GM18861 (cell line): ENCODE data around the gene CISTR.
"Not testable (repeated sequence)": the region's sequence is repeated elsewhere in the genome, so short reads cannot be mapped to it uniquely, and the experiment has no call there.

Experiments used
- ATAC-seq: cut with Tn5 transposase; IDR thresholded peaks from one replicate; pipeline ENCODE4 v1.9.1; 2021; ENCODE audit not compliant: unreplicated experiment

Gene CISTR

DNA sequence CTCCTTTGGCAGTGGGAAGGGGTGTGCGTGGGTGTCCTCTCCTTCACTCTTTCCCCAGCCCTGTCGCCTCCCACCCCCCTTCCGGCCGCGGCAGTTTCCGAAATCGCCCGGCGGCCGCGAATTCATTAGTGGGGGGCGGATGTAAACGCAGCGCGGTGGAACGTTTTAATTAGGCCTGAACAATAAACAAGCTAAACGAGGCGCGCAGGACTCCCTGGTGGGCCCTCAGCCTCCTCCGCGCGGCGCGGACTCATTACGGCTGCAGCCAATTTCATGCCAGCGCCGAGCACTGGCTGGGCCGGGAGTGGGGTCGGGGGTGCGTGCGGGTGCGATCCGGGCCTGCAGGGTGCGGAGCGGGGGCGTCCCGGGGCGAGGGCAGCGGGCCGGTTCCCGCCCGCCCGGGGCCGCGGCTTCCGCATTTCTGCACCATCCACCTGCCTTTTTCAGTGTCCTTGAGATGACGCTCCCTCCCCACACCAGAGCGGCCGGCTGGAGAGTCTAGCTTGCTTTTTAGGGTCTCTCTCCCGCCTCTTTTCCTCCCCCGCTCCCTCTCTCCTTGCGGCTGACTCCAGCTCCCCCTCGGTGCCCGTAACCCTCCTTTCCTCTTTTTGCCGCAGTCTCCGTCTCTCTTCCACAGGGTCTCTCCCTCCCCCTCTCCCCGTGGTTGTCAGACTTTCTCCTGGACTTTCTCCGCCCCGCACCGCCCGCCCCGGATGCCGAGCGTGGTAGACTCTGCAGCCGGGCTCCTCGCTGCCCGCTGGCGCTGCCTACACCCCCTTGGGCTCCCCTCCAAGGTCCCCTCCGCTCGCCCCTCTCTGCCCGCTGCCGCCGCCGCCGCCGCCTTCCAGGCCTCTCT is at the start of gene CISTR:
TSS of gene CISTR (minus strand) at position 644 of the 856 bp plus-strand sequence.
- ATAC-seq: no peak

DNA sequence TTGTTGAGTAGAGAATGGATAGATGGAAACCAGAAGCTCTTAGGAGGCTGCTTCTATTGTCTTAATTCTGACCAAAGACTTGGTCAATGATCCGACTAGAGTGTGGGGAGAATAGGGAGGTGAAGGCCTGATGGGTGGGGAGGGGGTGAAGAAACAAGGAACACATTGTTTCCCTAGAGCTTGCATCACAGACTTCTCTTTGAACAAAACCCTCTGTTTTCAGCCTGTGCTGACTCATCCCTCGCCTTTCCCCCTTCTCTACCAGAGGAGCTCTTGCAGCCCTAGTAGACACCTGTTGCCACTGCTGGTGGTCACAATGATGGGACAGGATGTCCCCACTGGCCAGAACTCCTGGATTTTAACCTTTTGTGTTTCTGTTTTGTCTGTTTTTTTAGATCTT is 46.8 kb upstream of the CISTR start:
- no peak for ATAC-seq

DNA sequence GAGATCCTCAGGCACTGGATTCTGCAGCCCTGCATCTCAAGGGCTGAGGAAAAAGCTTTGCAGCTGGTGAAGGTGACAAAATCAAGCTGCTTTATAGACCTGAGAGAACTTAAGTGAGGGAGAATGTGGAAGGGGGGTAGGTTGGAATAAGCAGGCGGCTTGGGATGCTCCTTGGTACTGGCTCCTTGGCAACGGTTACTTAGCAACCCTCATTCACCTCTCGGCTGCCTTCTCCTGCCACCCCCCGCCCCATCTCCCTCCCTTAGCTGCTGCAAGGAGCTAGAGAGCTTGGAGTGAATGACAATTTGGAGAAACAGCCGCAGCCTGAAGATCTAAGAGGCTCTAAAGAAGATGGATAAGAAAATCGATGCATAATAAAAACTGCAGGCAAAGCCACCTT is 44.1 kb upstream of the CISTR start:
- no peak for ATAC-seq

DNA sequence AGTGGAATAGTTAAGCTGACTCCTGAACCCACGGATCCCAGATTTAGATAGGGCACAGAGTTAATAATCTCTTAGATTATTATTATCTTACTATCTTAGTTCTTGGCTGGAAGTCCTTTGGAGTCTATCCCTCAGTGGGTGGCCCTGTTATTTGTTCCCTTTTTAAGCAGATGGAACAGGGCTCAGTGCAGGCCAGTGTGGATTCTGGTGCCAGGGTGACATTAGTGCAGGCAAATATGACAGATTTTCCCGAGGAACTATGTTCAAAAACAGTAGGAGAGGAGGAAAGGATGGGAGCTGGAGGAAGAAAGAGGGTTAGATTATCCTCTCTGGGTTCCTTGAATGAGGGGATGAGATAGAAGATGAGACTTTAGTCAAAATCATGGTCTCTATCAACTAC is 41.4 kb upstream of the CISTR start:
- ATAC-seq: no peak

DNA sequence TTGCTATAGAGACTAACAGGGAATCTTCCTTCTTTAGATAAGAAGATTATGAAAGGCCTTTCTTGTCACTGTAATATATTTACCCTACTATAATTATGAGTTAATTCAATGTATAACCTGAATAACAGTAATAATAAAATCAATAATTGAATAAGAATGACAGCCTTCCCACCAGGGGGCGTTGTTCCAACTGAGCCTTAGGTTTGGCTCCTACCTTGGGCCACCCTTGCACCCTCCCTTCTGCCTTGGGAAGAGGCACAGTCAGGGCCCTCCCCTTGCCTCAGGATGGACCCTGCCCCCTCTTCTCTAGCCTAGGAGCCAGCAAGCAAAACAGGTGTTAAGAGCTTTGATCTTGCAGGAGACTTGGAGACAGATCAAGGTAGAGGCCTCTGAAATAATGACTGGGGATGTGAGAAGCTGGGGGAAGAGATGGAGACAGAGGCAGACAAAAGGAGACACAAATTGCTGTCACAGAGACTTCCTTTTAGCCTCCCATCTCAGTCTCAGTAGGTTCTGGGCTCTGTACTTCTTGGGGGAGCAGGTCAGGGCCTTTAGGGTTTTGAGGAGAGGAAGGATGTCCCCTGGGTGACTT is 40.1 kb upstream of the CISTR start:
- no peak for ATAC-seq

DNA sequence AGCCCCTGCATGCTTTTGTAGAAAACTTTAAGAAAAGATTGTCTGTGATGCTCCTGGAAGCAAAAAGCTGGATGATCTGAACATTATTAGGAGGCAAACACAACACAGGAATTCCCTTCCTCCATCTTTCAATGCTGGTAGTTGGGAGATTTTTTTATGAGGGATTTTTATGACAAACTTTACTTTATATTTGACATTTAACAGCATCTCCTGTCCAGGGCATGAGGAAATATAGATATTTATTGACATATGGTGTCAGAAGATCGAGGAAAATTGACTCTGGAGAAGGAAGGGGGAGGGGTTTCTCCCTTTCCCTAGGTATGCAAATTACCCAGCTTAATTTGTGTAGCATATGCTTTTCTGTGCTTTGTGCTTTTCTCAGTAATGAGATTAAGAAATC is 37.8 kb upstream of the CISTR start:
- ATAC-seq: no peak

DNA sequence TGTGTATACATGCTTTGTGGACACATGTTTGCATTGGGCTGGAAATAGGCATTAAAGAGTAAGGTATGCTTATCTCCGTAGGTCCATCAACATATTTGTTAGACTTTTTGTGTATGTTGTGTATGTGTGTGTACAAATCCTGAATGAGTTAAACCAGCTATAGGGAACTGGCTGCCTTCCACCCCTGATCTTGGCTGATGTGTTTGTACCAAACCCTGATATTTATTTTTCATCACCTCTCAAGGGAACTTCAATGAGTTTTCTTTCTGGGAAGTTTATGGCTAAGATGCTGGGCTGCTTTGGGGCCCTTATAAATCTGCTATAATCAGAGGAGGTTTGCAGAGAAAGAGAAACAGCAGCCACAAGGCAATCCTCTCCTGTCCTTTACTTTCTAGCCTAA is 37.1 kb upstream of the CISTR start:
- no peak for ATAC-seq

DNA sequence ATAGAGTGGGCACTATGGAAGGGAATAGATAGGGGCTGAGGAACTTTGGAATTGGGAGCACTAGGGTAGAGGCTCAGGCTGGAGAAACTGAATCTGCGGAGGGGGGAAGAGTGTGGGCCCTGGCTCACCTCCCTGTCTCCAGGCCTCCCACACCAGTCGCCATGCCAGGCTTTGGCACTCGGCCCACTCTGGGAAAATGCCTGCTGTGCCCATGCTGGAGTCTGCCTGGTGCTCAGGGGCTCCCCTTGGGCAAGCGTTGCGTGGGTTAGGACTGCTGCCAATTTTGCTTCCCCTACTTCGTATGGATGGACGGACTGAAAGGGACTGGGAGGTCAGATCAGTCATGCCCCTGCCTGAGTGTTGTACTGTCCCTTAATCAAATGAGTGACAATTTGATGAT is 34.6 kb upstream of the CISTR start:
- ATAC-seq: no peak

DNA sequence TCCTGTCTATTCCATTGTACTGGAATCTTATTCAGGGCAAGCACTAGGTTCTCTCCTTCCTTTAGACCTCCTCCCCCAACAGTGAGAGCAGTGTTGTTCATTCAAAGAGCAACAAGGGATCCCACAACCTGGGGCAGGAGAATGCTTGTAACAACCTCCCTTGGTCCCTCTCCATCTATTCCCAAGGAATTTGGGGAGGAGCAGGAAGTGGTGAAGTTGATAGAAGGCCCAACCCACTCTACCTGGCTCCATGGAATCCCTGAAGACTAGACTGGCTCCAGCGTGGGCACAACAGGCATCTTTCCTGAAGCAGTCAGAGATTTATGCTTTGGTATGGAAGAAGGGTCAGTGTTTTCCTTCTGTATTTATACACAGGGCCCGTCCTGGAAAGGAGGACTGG is 33.4 kb upstream of the CISTR start:
- no peak for ATAC-seq

DNA sequence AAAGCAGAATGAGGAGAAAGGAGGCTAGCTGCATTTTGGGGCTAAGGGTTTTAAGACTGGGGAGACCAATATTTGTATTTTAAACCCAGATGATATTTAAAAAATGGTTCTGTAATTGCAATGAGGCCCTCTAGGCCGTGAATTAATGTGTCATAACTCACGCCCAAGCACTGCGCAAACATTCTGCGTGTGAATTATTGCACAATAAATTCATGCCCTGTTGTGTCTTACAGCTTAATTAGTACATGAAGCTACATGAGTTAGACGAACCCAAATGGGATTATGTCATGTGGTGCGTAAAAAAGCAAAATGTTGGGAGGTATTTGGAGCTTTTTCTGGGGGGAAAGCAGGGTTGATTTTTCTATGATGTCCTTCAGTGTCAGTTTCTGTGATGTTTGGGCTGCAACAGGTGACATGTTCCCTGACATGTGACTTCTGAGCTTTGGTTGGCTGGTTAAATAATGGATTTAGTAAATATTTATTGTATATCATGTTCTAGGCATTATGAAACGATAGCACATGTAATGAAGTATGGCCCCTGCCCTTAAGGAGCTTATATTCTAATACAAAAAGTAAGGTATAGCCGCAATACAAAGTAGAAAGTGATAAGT is 30.4 kb upstream of the CISTR start:
- ATAC-seq: no peak

DNA sequence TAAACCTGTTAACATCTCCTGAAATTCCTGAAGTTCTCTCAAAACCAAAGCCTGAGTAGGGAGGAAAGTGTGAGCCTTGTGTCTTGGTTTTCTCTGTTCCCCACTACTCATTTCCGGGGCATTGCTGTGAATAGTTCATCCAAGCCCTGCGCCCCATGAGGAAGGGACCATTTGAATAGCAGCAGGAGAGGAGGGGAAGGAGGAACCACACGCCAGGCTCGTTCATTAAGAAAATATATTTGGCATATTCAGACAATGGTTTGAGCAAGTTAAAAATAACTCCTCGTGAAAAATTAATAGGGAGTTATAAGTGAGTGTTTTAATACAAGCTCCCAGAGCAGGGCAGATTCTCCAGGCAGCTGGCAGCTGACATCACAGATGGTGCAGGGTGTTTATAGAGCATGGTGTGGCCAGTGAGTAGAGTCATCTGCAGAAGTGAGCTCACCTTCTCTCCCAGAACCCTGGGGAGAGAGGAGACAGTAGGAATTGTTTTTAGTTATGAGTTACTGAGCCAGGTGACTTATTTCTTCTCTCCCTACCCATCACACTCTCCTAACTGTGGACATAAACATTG is 29.5 kb upstream of the CISTR start:
- no peak for ATAC-seq

DNA sequence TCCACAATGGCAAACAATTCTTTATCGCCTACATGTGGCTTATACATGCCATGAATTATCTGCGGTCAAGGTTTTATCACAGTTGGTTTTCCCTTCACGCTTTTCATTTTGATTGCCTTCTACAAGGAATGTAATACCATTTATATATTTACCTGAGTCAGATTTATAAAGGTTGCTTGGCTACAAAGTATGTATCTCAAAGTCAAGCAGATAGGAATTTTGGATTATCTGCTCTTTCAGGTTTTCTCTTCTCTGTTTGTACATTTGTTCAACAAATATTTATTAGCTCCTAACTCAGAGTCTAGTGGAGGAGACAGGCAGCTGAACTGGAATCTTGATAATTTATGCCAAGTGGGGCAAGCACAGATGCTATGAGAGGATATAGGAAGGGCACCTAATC is 28.5 kb upstream of the CISTR start:
- ATAC-seq: no peak

DNA sequence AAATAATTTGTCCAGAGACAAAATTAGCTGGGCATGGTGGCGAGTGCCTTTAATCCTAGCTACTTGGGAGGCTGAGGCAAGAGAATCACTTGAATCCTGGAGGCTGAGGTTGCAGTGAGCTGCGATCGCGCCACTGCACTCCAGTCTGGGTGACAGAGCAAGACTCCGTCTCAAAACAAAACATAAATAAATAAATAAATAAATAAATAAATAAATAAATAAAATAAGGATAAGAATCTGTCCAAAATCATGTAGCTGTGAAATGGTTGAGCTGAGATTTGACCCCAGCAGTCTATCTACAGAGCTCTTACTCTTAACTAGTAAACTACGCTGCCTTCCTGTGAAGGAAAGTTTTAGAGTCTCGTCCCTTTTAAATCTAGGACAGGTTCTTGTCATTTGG is 27.9 kb upstream of the CISTR start:
- not testable (repeated sequence) for ATAC-seq

DNA sequence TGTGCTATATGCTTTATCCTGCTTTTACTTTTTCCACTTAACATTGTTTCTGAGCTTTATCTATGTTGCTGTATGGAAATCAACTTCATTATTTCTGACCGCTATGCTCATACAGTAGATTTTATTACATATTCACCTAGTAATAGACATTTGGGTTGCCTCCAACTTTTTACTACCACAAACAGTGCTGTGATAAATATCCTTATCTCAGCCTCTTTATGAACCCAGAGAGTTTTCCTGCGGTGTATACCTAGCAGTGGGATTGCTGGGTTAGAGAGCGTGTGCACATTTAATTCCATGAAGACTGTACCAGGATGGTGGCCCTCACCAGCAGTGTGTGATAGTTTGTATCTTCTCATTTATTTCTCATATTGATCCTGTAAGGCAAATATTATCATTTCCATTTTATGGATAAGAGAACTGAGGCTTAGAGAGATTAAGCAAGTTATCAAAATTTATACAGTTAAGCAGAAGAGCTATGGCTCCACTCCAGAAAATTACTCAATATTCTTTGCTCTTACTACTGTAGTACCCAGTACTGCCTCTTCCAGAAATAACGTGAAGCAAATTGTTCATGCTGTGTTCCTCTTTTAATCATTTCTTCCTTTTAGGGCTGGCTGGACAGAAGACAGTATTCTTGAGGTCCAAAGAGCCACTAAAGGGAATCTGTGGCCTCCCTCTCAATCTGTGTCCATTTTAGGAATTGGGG is 26.3 kb upstream of the CISTR start:
- ATAC-seq: no peak

DNA sequence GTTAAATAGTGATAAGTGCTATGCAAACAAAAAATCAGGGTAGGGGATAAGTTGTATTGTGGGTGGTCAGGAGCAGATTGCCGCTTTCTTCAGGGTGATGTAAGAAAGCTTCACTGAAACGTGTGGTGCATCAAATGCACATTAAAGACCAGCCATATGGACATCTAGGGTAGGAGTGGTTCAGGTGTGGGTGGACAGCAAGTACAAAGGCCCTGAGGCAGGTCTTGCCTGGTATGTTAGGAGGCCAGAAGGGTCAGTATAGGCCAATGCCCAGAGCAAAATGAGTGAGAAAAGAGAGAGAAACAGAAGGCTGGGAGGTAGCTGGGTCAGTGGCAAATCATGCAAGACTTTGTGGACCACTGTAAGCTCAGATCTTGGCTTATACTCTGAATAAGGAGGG is 25.6 kb upstream of the CISTR start:
- no peak for ATAC-seq

DNA sequence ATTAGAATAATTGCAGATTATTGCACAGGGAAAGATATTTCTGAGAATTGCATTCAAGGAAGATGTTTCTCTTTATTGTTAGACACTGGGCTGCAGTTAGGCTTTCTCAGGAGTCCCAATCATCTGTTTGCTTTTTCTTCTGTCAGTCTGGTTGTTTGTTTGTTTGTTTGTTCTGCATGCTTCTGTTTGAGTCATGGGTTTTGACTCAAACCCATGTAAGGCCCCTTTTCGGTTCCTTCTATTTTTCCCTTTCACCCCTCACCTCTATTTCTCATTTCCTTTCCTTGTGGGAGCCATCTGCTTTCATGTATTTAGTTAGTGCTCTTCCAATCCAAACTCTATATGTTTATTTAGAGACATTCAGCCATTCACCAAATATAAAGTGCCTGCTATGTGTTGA is 25.1 kb upstream of the CISTR start:
- no peak for ATAC-seq

DNA sequence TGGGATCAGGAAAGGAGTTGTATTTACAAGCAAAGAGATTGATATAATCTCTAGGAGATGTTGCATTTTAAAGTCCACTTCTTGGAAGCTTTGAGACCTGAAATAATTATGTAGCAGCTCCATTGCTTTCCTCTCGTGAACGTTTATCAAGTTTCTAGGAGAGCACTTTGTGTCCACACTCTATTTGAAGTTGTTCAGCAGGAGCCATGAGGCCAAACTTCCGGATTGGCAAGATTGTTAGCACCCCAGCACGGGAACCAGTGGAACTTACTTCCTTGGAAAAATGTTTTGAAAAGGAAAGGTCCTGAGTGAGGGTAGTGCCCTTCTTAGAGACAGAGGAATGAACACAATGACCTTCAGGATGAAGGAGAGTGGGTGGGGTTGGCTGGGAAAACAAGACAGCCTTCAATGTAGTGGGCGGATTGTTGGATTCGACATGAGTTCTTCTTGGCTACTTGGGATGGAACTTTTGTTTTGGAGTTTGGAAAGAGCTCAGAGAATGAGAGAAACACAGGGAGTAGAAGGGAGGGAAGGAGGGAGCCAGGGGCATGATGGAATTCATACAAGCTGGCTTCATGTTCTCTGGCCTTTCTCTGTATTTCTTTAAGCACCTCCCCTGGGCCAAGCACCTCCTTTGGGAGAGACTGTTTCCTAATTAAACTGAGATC is 23.8 kb upstream of the CISTR start:
- no peak for ATAC-seq

DNA sequence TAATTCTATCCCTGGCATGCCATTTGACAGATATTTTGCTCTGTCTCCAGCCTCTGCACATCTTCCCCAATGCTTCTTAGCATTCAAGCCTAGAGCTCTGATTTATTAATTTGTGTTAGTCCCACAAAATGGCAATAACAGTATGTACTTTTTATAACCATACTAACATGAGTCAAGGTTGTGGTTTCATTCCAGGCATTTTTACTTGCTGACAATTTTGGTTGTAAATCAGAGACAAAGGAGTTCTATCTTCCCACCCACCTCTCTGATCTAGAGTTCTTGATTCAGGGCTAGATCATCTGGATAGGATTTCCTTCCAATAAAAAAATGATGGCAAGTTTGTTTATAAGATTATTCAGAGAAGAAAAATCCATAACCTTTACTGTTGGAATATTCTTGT is 18.5 kb upstream of the CISTR start:
- ATAC-seq: no peak

DNA sequence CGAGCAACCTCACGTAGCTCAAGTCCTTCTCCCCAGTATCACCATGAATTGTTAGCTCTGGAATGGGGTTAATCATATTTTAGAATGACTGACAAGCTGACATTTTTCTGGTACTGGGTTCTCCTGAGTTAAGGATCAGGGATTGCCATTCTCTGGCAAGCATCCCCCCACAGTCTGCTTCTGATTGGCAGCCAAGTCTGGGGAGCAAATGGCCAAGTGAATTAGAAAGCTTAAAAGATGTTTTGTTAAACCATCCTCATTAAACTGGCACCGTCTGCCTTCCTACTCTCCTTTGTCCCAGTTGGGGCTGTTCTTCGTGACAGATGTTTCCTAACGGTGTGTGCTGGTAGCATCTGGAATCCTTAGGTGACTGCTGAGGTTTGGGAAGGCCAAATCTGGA is 17.2 kb upstream of the CISTR start:
- no peak for ATAC-seq

DNA sequence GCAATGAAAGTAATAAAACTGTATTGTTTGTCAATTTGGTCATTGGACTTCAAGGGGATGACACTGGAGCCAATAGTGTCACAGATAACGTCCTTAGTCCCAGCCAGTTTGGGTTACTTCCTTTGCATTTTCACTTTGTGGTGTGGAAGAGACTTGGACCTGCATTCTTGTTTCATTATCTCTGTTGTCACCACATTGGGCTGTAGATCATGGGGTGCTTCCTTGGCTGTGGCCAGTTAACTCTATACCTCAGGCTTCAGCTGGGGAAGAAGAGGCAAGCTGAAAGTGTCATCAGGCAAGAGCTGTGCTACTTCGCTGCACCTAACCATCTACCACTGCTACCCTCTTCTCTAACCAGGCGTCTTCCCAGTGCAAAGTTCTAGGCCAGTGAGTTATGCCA is 15.1 kb upstream of the CISTR start:
- no peak for ATAC-seq

DNA sequence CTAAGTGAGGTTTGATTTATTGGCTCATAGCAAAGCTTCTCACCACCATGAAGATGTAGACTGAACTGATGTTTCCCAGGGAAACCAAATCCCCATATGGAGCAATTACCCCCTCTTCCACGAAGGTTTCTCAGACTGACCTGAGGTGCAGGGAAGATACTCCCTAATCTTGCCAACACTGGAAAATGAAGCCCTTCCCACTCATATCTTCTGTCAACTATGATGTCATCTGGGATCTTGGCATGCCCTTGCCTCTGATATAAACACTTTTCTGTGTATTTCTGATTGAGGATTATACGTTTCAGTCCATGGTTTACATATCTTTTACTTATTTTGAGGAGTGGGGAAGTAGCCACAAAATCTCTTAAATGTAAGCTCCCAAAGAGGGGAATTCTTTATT is 14.1 kb upstream of the CISTR start:
- ATAC-seq: no peak
